Lower leg skin (tissue), 3 donors: ENCODE results near the gene RAD23B.

Experiments used
- POLR2A ChIP-seq, 2 donors: fragments of 450-650 bp; IDR thresholded peaks; one replicate each; pipeline ENCODE4 v1.6.1; 2016 to 2017; ENCODE audit warnings: antibody characterized with exemption in 2 of 2, mild to moderate bottlenecking in 1 of 2, moderate library complexity in 1 of 2
- TF ChIP-seq, protein P1 (sequence below), 3 donors: fragments of 450-650 bp; IDR thresholded peaks; one replicate each; pipeline ENCODE4 v1.5.1; 2016; ENCODE audit warnings: antibody characterized with exemption in 3 of 3, mild to moderate bottlenecking in 3 of 3, moderate library complexity in 2 of 3

DNA sequence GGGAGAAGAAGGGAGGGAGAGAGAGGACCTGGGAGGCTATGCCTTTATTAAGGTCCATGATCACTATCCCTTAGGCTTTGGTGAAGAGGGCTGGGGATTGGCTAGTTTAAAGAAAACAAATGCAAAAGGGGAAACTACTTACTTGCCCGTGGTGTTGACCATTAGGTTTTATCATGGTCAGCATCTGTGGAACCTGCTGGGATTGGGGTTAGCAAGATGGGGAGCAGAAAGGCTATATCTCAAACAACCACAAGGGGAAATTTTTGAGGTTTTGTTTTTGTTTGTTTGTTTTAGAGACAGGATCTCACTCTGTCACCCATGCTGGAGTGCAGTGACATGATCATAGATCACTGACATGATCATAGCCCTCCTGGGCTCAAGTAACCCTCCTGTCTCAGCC, 9.0 kb upstream of the RAD23B start:
- TF ChIP-seq, protein P1, sequence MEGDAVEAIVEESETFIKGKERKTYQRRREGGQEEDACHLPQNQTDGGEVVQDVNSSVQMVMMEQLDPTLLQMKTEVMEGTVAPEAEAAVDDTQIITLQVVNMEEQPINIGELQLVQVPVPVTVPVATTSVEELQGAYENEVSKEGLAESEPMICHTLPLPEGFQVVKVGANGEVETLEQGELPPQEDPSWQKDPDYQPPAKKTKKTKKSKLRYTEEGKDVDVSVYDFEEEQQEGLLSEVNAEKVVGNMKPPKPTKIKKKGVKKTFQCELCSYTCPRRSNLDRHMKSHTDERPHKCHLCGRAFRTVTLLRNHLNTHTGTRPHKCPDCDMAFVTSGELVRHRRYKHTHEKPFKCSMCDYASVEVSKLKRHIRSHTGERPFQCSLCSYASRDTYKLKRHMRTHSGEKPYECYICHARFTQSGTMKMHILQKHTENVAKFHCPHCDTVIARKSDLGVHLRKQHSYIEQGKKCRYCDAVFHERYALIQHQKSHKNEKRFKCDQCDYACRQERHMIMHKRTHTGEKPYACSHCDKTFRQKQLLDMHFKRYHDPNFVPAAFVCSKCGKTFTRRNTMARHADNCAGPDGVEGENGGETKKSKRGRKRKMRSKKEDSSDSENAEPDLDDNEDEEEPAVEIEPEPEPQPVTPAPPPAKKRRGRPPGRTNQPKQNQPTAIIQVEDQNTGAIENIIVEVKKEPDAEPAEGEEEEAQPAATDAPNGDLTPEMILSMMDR (IDR thresholded peaks at IDR 0.05), result no peak
- no peak for TF ChIP-seq POLR2A (IDR thresholded peaks at IDR 0.05)
